Activated CD8-positive, alpha-beta memory T cell treated with anti-CD3 and anti-CD28 coated beads, Interleukin-2, amount 50 U/mL, for 48 hours (primary cell): ENCODE results near the gene MYZAP.
"Not testable (repeated sequence)": the region's sequence is repeated elsewhere in the genome, so short reads cannot be mapped to it uniquely, and the experiment has no call there.

ENCODE experiments used
- DNase-seq: peaks from one replicate; pipeline ENCODE4 v3.0.0-alpha.2; 2020

MYZAP gene

DNA sequence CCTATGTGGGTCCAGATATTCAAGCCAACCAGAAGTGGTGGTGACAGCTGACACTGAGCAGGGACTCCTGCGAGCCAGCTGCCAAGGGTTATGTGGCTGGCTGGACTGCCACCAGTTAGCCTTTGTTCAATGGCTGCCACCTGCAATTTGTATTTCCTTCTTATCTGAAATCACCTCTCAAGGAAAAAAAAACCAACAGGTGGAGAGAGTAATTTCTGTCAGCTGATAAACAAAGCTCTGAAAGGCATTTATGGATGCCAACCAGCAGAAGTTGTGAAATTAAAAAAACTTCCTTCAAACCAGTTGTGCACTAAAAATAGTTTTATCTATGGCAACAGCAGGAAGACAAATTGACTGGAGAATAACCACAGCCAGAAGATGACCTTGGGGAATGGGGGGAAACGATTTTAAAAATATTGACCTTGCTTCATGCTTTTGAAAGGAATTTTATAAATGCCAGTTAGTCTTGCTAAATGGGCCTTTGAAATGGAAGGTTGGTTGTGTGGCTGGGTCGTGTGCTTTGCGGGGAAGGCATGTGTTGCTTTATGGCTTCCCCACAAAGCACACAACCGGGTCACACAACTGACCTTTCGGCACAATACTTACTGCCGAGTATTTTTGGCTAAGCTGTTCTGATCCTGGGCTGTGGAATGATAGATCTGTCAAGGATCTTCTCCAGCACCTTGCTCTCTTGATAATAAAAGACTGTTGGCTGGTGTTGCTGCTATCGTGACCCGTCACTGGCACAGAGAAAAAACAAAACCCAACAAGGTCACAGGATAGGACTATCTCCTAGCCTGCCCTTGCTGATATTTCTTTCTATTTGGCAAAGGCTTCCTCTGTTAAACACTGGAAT, 3.5 kb downstream of the MYZAP start:
- DNase-seq, result no peak

DNA sequence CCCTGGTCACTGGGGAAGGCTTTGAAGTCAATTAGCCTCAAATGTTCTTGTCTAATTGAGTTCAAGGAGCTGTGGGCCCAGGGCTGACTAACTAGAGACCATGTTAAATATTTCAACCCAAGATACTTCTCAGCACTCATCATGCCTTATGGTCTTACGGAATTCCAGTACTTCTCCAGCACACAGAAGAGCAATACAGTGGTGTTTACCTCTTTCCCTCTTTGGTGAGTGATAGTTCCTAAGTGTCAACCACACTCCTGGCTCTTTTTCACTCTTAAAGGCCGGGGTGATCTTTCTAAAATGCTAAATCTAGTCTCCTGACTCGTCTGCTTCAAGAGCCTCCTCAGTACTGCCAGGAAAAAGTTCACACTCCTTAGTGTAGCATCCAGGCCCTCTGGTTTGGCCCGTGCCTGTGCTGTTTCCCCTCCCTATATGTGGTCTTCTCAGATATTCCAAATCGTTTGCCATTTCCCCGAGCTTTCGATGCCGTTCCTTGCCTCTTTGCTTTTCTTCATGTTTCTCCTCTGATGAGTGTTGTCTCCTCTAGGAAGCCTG, 4.7 kb downstream of the MYZAP start:
- no peak for DNase-seq

DNA sequence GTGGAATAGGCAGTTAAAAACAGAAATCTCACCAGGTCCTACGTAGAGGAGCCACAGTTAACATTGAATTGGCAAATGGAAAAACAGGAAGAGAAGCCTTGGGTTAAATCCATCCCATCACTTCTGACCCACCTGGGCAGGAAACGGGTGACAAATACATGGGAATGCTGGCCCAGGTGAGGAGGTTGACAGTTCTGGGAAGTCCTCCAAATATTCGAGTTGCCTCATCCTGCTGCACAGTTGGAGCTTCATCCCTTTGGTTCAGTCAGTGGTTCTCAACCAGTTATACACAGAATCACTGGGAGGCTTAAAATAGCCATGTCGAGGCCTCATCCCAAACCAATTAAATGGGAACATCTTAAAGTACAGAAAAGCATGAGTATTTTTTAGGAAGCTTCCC, 5.3 kb downstream of the MYZAP start:
- DNase-seq, result no peak

DNA sequence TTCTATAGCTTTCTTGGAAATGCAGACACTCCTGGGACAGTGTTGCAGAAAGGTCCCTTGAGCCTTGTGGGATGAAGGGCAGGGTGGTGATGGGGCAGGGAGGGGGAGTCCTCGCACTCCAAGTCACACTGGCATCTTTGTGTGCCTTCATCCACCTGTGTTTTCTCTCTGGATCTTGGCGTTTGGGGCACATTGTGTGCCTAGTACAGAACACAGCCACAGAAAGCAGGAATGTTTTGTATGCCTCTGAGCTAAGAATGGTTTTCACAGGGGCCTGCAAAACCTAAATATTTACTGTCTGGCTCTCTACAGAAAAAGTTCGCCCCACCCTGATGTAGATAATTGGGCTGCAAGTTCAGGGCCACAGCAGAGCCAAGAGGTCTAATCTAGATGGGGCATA, 5.7 kb downstream of the MYZAP start:
- no peak for DNase-seq

DNA sequence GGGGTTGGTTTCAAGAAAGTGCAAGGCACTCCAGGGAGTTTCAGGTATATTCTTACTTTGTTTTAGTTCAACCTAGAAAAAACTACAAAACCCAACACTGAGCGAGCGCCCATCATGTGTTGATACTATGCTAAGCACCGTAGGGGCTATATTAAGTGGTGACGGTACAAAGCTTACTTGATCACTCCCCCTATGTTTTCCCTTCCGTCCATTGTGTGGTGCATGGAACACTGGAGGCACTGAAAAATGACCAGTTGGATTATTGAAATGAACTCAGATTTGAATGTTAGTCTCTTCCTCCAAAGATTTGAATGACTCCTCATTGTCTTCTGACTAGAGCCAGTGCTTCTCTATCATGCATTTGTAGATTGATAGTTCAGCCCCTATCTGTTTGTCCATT, 6.6 kb downstream of the MYZAP start:
- no peak for DNase-seq

DNA sequence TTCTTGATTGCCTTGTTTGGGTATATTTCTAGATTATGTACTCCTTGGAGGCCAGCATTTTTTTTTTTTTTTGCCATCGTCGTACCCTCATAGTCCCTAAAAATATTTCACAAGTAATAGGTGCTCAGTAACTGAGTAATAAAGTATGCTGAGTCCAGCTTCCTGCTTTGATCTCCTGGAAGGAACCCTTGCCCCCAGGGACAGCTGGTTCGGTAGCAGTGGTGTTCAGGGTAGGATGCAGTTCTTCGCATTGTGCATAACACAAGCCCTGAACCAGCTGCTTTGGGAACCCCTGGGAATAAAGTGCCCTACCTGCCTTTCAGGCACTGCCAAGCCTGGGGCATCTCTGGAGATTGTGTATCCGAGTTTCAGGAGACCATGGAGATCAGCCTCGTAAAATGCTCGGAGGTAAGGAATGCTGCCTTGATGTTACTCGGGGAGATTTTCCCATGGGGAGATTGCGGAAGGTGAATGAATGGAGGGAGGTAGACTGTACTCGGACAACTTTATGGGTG, 7.6 kb downstream of the MYZAP start:
- no peak for DNase-seq

DNA sequence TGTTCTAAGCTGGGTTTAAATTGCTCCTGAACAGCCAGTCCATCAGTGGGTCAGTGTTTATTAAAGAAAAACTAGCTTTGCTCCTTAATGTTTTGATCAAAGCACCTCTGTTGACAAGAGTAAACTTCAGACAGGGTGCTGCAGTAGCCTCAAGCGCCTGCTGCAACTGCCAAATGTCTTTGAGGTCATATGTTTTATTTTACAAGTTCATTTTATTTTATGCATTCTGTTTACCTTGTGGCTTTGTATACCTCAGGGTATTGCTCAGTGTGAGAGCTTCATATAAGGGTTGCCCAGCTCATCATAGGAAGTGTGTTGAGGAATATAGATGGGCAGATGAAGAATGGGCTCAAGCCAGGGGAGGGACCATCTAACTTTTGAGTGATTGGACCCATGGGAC, 8.5 kb downstream of the MYZAP start:
- no peak for DNase-seq

DNA sequence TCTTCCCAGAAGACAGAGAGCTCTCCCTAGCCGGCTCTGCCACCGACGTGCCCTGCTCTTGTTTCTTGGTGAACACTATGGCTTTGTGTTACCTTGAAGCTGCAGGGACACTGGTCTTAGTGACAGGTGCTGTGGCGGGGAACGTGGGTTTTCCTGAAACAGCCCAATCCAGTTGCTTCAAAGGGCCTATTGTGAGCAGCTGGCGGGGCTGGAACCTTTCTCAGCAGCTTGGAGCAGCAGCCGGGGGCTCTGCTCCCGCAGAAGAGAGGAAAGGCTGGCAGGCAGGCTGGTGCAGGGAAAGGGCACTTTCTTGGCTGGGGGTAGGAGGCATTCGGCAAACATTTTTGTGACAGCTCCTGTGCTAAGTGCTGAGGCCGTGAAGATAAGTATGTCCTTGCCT, 12.8 kb downstream of the MYZAP start:
- no peak for DNase-seq

DNA sequence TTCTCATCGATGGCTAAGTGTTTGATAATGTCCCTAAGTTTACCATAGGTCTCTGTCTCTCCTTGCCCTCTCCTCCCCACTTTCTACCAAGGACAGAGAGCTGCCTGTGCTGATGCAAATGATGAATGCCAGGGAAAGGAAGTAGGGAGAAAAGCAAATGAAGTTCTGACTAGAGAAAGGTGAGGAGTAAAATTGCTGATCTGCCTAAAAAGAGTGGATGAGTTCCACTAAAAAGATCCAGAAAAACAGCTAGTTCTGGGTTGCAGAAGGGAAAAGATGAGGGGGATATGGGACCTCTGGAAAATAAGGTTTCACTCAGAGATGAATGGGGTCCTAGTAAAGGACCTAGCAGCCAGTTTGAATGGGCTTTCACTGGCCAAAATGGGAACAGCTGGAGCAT, 13.8 kb downstream of the MYZAP start:
- DNase-seq, result no peak

DNA sequence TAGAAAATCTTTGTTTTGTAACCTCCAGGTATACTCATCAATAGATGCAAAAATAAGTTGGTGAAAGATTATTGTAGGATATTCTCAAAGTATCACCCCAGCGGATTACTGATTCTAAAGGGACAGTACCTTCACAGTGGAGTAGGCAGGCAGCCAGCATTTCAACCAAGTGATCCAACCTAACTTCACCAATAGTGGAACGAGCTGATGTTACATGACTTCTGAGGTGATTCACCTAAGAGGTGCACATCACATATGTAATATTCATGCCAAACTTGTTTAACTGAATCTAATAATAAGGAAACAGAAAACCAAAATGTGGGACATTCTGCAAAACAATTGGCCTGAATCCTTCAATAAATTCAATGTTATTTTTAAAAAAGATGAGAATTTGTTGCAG, 14.3 kb downstream of the MYZAP start:
- DNase-seq, result no peak

DNA sequence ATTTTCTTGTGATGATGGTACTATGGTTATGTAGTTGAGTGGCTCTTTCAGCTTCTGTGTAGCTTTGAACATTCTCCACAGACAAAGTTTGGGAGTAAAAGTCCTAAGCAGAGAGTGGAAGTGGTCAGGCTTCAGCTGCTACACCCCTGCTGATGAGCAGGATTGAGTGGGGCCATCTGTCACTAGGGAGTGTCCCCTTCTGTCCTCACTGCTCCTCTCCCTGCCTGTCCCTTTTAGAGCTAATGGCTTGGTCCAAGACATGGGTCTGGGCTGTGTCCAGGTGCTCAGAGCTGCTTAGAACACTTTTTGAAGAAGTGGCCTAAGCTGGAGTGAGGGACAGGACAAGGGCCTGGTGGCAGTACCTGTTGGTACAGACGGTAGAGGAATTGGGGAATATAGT, 15.1 kb downstream of the MYZAP start:
- DNase-seq, result no peak

DNA sequence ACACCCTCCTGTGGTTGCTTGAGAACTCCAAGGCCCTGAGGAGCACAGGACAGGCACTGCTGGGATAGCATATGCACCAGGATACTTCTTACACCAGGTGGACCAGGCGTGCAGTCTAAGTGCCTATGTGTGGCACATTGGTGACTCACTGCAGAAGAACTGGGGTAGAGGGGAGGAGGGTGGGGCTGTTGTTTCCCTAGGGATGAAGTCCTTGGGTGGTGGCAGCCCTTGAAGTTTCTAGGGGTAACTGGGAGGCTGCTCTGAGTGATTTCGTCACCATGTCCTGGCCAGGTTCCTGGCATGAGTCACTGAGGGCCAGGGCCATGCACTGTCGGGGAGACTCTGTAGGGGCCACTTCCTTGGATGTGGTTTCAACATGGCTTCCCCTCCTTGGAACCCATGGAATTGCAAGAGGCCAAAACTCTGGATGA, 15.9 kb downstream of the MYZAP start:
- no peak for DNase-seq

DNA sequence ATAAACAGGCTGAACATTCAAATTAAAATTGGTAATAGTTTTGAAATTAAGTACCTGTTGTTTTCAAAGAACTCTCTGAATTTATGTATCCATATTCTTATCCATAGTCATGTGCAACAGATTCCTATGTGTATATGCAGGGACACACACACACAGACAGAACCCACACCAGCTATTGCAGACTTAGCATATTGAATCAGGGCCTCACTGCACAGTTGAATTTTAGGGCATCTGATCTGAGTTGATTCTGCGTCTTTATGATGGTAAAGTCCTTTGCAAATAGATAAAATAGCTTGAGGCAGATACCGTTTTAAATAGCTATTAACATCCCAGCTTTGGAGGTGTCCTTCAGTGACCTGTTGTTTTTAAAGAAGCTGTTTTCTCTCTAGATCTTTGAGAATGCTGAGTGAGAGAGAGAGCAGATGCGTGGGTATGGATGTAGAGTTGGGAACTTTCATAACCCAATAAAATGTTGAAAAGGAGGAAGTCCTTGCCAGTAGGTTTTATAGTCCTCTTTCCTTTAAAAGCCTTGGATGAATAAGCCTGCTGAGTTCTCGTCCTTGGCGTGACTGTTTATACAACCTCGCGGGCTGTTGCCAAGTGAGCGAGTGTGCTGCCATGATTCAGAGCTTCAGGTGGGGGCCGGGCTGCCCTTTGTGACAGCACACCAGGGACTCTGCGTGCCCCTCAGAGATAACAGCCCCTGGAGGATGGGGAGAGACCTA, 18.3 kb downstream of the MYZAP start:
- DNase-seq, result no peak

DNA sequence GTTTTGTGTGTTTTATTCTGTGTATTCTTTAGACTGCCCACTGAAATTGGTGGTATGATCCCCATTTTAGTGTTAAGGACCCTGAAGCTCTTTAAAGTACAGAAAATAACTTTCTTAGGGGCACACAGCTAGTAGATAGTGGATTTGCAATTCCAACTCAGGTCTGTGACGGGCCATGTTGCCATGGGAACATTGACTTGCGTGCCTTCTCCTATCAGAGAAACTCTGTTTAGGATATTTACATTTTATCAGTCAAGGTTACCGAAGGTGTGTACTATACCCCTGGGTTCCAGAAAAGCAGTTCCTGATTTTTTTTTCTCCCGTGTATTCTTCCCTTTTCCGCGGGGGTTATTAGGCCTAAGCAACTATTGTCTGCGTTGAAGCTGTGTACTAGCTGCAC, 19.4 kb downstream of the MYZAP start:
- DNase-seq, result no peak

DNA sequence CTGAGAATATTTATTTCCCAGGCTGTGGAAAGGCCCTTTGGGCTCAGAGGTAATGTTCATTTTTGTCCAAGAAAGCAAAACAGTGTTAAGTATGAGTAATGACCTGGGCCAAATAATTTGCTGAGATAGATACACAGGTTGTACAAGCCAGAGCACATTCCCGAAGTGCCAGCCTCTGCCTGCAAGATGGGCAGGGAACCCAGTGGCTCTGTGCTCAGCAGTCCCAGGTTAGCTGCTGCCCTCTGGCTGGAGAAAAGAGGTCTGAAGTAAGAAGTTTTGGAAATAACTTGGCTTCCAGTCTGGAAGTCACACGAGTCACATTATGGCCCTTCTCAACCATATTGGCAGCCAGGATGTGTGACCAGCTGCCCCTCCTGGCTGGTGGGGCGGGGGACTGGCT, 20.2 kb downstream of the MYZAP start:
- no peak for DNase-seq

DNA sequence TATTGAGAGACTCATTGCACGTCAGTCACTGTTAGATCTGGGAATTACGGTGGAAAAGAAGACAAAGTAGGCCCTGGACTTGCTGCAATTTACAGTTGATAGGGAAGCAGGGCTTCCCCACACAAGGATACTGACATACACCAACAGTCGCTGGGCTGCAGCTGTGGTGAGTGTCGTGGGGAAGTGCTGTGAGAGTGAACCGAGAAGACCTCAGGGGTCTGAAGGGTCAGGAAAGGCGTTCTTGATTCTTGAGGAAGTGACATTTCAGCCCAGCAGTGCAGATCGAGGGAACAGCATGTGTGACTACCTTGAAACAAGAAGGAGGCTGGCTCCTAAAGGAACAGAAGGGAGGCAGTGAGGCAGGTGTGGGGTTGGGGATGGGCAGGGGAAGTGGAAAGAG, 22.5 kb downstream of the MYZAP start:
- DNase-seq, result no peak

DNA sequence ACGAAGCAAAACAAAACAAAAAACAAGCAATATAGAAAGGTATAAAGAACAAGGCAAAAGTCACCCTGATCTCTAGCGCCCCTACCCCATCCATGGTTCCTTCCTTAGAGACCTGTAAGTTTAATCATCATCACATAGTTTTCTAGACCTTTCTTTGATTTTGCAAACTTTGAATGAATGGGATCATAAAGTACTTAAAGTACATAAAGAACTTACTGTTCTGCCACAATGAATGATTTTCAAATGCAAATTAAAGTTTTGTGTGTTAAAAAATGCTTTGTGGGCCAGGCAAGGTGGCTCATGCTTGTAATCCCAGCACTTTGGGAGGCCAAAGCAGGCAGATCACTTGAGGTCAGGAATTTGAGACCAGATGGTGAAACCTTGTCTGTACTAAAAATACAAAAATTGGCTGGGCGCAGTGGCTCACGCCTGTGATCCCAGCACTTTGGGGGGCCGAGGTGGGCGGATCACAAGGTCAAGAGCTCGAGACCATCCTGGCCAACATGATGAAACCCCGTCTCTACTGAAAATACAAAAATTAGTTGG, 24.3 kb downstream of the MYZAP start:
- not testable (repeated sequence) for DNase-seq

DNA sequence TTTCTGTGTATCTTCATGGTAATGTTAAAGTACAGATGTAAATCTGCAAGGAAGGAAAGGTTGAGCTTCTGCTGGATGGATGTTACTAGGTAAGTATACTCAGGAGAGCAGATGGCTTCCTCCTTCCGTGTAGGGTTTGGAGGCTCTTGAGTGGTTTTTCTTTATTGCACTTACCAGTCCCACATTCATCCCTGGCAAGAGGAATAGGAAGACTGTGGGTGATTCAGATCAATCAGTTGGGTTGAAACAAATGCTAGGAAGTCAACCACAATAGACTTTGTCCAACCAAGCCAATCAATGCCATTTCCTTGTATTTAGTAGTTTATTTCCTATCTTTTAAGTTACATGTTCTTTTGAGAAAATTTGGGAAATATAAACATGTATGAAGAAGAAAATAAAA, 26.6 kb downstream of the MYZAP start:
- no peak for DNase-seq

DNA sequence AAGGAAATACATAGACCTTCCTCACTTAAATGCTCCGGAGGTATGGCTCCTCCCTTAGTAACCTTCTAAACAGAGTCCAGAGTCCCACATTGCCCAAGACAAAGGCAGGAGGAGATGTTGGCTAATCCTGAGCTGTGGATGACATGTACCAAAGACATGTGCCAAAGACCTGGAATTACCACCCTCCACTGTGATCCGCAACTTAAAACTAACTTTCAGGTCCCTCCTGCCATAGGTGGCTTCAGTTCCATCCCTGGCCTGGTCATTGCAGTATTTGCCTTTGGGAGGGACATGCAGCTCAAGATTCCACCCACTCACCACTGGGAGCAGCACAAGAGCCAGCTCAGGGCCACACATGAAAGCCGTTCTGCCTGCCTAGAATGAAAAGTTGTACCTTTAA, 28.0 kb downstream of the MYZAP start:
- DNase-seq, result no peak

DNA sequence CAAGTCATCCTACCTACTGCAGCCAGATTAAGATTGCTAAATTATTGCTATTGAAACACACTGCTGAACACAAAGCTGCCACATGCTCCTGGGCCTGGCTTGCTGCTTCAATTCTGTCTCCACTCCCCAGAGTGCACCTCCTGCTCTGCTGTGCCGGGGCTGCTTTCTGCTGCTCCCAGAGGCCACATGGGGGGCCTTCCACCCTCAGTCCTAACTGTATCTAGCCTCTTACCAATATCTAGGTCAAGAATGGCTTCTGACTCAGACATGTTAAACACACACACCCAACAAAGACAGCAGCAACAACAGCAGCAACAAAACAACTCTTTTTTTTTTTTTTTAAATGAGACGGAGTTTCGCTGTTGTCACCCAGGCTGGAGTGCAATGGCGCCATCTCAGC, 33.0 kb downstream of the MYZAP start:
- DNase-seq, result no peak

DNA sequence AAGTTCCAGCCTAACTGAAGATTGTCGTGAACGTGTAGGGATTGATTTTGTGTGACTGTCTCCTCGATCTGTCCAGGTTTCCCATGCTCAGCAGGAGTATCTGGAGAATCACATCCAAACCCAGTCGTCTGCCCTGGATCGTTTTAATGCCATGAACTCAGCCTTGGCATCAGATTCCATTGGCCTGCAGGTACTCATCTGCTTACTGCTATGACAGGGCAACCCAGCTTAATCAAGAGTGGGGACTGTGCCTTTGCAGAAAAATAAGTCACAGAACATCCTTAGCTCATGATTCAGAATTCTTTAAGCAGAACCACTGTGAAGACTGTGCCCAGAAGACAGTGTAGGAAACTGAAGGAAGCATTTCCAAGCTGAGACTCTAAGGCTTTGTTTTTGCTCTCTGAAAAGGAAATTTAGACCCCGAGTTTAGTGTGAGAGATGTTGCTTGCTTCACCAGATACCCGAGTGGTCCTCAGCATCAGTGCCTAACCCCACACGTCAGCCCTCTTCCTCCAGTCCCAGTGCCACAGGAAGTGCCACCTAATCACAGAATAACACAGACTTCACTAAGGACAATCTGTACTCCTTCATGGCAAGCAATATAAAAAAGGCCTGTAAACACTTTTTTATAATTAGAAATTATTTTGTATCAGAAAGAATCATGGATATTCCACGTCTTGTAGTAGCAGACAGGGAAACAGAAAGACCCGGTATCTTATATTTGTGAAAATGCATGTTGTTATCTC, 34.2 kb downstream of the MYZAP start:
- DNase-seq, result no peak

DNA sequence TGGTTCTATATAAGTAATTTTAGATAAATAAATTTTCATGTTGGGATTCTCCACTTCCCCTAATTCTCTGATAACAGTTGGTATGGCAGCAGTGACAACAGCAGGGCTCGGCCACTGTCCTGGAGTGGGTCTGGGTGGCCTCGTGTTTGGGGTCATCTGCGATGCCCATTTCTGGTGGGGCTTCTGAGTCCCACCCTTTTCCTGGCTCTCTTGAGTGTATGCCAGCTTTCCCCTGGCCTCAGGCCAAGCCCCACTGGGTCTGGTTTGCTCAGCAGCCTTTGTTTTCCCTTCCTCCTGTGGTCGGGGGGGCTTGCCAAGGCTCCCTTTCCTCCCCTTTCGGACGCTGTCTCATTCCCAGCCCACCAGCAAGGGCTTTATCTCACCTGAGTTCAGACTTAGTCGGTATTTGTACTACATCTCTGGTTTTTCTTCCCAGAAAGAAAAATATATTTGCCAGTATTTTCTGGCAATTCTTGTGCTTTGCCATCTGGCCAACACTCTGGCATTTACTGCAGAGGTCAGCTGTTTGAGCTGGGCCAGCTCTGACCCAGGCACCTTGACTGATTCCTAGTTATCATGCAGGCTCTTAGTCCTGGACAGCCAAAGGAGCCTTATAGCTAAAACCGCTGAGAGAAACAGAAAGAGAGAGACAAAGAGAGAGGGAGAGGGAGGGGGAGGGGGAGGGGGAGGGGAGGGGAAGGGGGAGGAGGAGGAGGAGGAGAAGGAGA, 35.2 kb downstream of the MYZAP start:
- DNase-seq, result no peak
